ENCODE data around the gene PRKCH.

PRKCH gene

GRCh38 chr14:61338457-61338856, 17.1 kb downstream of the PRKCH start:
- DNase-seq = no peak

GRCh38 chr14:61341275-61342206, 20.2 kb downstream of the PRKCH start:
- DNase-seq = no peak

- DNase-seq = no peak
These were observed 21.1 kb downstream of the PRKCH start for GRCh38 chr14:61342486-61342885.

GRCh38 chr14:61342932-61343331, 21.6 kb downstream of the PRKCH start:
- DNase-seq = no peak

- DNase-seq = no peak
These were observed 22.1 kb downstream of the PRKCH start for GRCh38 chr14:61343471-61343870.

GRCh38 chr14:61343991-61344405, 22.6 kb downstream of the PRKCH start:
- no peak for DNase-seq

- DNase-seq = no peak
These were observed 23.2 kb downstream of the PRKCH start for GRCh38 chr14:61344437-61345150.

- DNase-seq = no peak
These were observed 23.7 kb downstream of the PRKCH start for GRCh38 chr14:61345151-61345482.

- DNase-seq = no peak
These were observed 24.8 kb downstream of the PRKCH start for GRCh38 chr14:61346221-61346620.

GRCh38 chr14:61346793-61347192, 25.4 kb downstream of the PRKCH start:
- DNase-seq = no peak

GRCh38 chr14:61347826-61348443, 26.6 kb downstream of the PRKCH start:
- no peak for DNase-seq

- DNase-seq = no peak
These were observed 29.3 kb downstream of the PRKCH start for GRCh38 chr14:61350427-61351270.

GRCh38 chr14:61351477-61351876, 30.1 kb downstream of the PRKCH start:
- no peak for DNase-seq

- no peak for DNase-seq
These were observed 34.5 kb downstream of the PRKCH start for GRCh38 chr14:61355892-61356325.

- no peak for DNase-seq
These were observed 35.7 kb downstream of the PRKCH start for GRCh38 chr14:61357123-61357522.

- no peak for DNase-seq
These were observed 37.3 kb downstream of the PRKCH start for GRCh38 chr14:61358554-61359226.

- DNase-seq = no peak
These were observed 39.6 kb downstream of the PRKCH start for GRCh38 chr14:61360796-61361525.

- no peak for DNase-seq
These were observed 40.8 kb downstream of the PRKCH start for GRCh38 chr14:61362072-61362750.

GRCh38 chr14:61364243-61364642, 42.9 kb downstream of the PRKCH start:
- no peak for DNase-seq

- no peak for DNase-seq
These were observed 44.4 kb downstream of the PRKCH start for GRCh38 chr14:61365667-61366212.
